Smooth muscle cell (in vitro differentiated cells): ENCODE data around the gene MAP3K15. TPM values are rescaled to one million over a fixed set of nuclear protein-coding genes. Genes with fewer than 3 reads are reported as not detected.
A peak's percentile ranks its signal among the peaks of the same experiment; 100 is the strongest.

Experiments used
- DNase-seq: peaks from one replicate; lab custom pipeline; 2025; ENCODE audit not compliant: unreplicated experiment; lab: John Stamatoyannopoulos, UW
- H2AFZ ChIP-seq: fragments of 200-600 bp; sonication (generic); 2 replicates; pipeline ENCODE4 v1.6.0; 2016; ENCODE audit warnings: antibody characterized with exemption, low read depth, mild to moderate bottlenecking
- H3F3A ChIP-seq: fragments of 200-600 bp; sonication (generic); 2 replicates; pipeline ENCODE4 v1.6.0; 2017; ENCODE audit warnings: antibody characterized with exemption, low read depth
- H3K27ac ChIP-seq: fragments of 200-600 bp; sonication (generic); 2 replicates; pipeline ENCODE4 v1.5.1; 2016; ENCODE audit warnings: low read depth, mild to moderate bottlenecking
- H3K27me3 ChIP-seq: fragments of 200-600 bp; sonication (generic); 2 replicates; pipeline ENCODE4 v1.6.1; 2016; ENCODE audit warnings: low read depth, mild to moderate bottlenecking
- H3K36me3 ChIP-seq: fragments of 200-600 bp; sonication (generic); 2 replicates; pipeline ENCODE4 v1.5.1; 2016; ENCODE audit warnings: low read depth
- H3K4me1 ChIP-seq: fragments of 200-600 bp; sonication (generic); 2 replicates; pipeline ENCODE4 v1.5.1; 2016; ENCODE audit warnings: low read depth
- H3K4me2 ChIP-seq: fragments of 200-600 bp; sonication (generic); 2 replicates; pipeline ENCODE4 v1.6.0; 2016; ENCODE audit warnings: mild to moderate bottlenecking
- H3K4me3 ChIP-seq: fragments of 200-600 bp; sonication (generic); 2 replicates; pipeline ENCODE4 v1.5.1; 2016; ENCODE audit warnings: mild to moderate bottlenecking
- H3K79me2 ChIP-seq: fragments of 200-600 bp; sonication (generic); 2 replicates; pipeline ENCODE4 v1.6.0; 2016; ENCODE audit warnings: low read depth, mild to moderate bottlenecking
- H3K9ac ChIP-seq: fragments of 200-600 bp; sonication (generic); 2 replicates; pipeline ENCODE4 v1.6.0; 2016; ENCODE audit warnings: low read depth
- H3K9me3 ChIP-seq: fragments of 200-600 bp; sonication (generic); replicated peaks from 2 replicates; pipeline ENCODE4 v1.5.1; 2016; ENCODE audit warnings: low read depth
- H4K20me1 ChIP-seq: fragments of 200-600 bp; sonication (generic); 2 replicates; pipeline ENCODE4 v1.6.0; 2016; ENCODE audit warnings: low read depth
- CTCF ChIP-seq: fragments of 200-600 bp; sonication (generic); IDR thresholded peaks from 2 replicates; pipeline ENCODE4 v1.5.1; 2017; ENCODE audit warnings: borderline replicate concordance, mild to moderate bottlenecking, antibody characterized with exemption; ENCODE audit not compliant: insufficient read depth, poor library complexity, severe bottlenecking
- WGBS: methylation state at CpG from one replicate; pipeline ENCODE4 v1.1.7; 2016; ENCODE audit warnings: low lambda C conversion rate; 5-methylcytosine and 5-hydroxymethylcytosine counted together
- polyA plus RNA-seq: library from polyadenylated mRNA; unstranded; fragments of >200 nt; fragmentation: Nextera tagmentation; extraction: Ambion mirVana; gene quantifications from 2 replicates; pipeline ENCODE4 v1.2.1, GENCODE V29; 2016
- total RNA-seq: library from RNA; depleted of rRNA; stranded (reverse); fragments of >200 nt; gene quantifications from 2 replicates; pipeline ENCODE4 v1.2.3, GENCODE V29; 2014

MAP3K15 gene
- total and polyA plus RNA-seq, 2 experiments from 2014 or later, result 1.6 TPM; not detected in 1

GRCh38 chrX:19549838-19550237 is 34.5 kb upstream of the MAP3K15 start:
- Histone ChIP-seq H3K27me3 (no peaks in the 10 kb centered on the region), H4K20me1 (peaks cover 3% of the 10 kb centered on the region), H3K9ac (no peak overlapping the region), H3K36me3 (peaks cover 2% of the 10 kb centered on the region), H3K79me2 (no peaks in the 10 kb centered on the region), H3K4me2 (no peak overlapping the region), H2AFZ (no peak overlapping the region), H3F3A (no peaks in the 10 kb centered on the region), H3K27ac (no peak overlapping the region), H3K4me1 (no peaks in the 10 kb centered on the region), H3K4me3 (no peak overlapping the region), H3K9me3 (peaks cover 3% of the 10 kb centered on the region)
- DNase-seq, result no peak
- TF ChIP-seq CTCF, result no peak
- 84% methylated on average over 7 of the region's 7 CpGs for WGBS

GRCh38 chrX:19548934-19549333 is 33.6 kb upstream of the MAP3K15 start:
- no peaks in the 10 kb centered on the region for H3K79me2 ChIP-seq
- no peak overlapping the region for H3K4me3 ChIP-seq
- H3K4me1 ChIP-seq, result no peaks in the 10 kb centered on the region
- H3K9me3 ChIP-seq, result peaks cover 3% of the 10 kb centered on the region
- DNase-seq, result no peak
- H3K27me3 ChIP-seq, result no peaks in the 10 kb centered on the region
- no peak overlapping the region for H2AFZ ChIP-seq
- peaks cover 3% of the 10 kb centered on the region for H4K20me1 ChIP-seq
- H3K4me2 ChIP-seq, result no peak overlapping the region
- no peaks in the 10 kb centered on the region for H3F3A ChIP-seq
- TF ChIP-seq CTCF, result no peak
- H3K36me3 ChIP-seq, result peaks cover 2% of the 10 kb centered on the region
- no peak overlapping the region for H3K27ac ChIP-seq
- WGBS, result 89% methylated on average over 6 of the region's 6 CpGs
- no peak overlapping the region for H3K9ac ChIP-seq

GRCh38 chrX:19548279-19548678 is 33.0 kb upstream of the MAP3K15 start:
- Histone ChIP-seq H3K27ac (no peak overlapping the region), H3K27me3 (no peaks in the 10 kb centered on the region), H3K36me3 (peaks cover 2% of the 10 kb centered on the region), H3K4me1 (no peaks in the 10 kb centered on the region), H4K20me1 (peaks cover under 1% of the 10 kb centered on the region), H3K9ac (no peak overlapping the region), H2AFZ (no peak overlapping the region), H3K9me3 (peaks cover 3% of the 10 kb centered on the region), H3K4me2 (no peak overlapping the region), H3K4me3 (no peak overlapping the region), H3K79me2 (no peaks in the 10 kb centered on the region), H3F3A (no peaks in the 10 kb centered on the region)
- WGBS, result 57% methylated on average over 2 of the region's 2 CpGs
- TF ChIP-seq CTCF, result no peak
- no peak for DNase-seq

GRCh38 chrX:19545651-19546050 is 30.3 kb upstream of the MAP3K15 start:
- Histone ChIP-seq H3K36me3 (peaks cover 2% of the 10 kb centered on the region), H4K20me1 (no peaks in the 10 kb centered on the region), H2AFZ (no peak overlapping the region), H3K9me3 (no peaks in the 10 kb centered on the region), H3K4me3 (no peak overlapping the region), H3K27ac (peak overlapping the region; percentile 16), H3K9ac (no peak overlapping the region), H3F3A (no peaks in the 10 kb centered on the region), H3K4me2 (no peak overlapping the region), H3K27me3 (no peaks in the 10 kb centered on the region), H3K4me1 (no peaks in the 10 kb centered on the region), H3K79me2 (no peaks in the 10 kb centered on the region)
- DNase-seq, result no peak
- no peak for TF ChIP-seq CTCF
- WGBS, result 56% methylated on average over 9 of the region's 9 CpGs
